H1 (cell line): ENCODE data around the gene DUOXA2. TPM values are rescaled to one million over a fixed set of nuclear protein-coding genes. Genes with fewer than 3 reads are reported as not detected.

Experiments used
- CTCF ChIA-PET: fragments of 300-600 bp; sonication (Branson Sonifier 250); formaldehyde crosslinking; loops from one replicate; lab custom pipeline; 2021; ENCODE audit not compliant: partially characterized antibody; lab: Charles Lee
- POLR2A ChIA-PET: fragments of 300-600 bp; sonication (Branson Sonifier 250); formaldehyde crosslinking; loops from one replicate; lab custom pipeline; 2021; ENCODE audit warnings: inconsistent platforms; ENCODE audit not compliant: partially characterized antibody; lab: Charles Lee
- DNase-seq, 2 experiments: peaks; one replicate each; pipeline versions ENCODE4 v3.0.0 to v3.0.0-alpha.2; 2010 to 2022; ENCODE audit warnings: low spot score in 2 of 2, low read depth in 1 of 2, mixed read lengths in 1 of 2
- FAIRE-seq: peaks from 2 replicates; lab custom pipeline; 2011; peaks lifted over from hg19 to GRCh38; lab: Jason Lieb, UNC
- H2AFZ ChIP-seq: 2 replicates; pipeline ENCODE4 v1.8.1; 2012; ENCODE audit warnings: low read length, inconsistent platforms
- H2AK5ac ChIP-seq: 2 replicates; pipeline ENCODE4 v1.6.1; 2013; ENCODE audit warnings: low read depth, low read length
- H2BK120ac ChIP-seq: replicated peaks from 2 replicates; pipeline ENCODE3; 2013; ENCODE audit warnings: low read depth, low read length, inconsistent platforms
- H2BK12ac ChIP-seq: 2 replicates; pipeline ENCODE4 v1.6.1; 2013; ENCODE audit warnings: low read depth, low read length
- H2BK15ac ChIP-seq: 2 replicates; pipeline ENCODE4 v1.6.1; 2013; ENCODE audit warnings: low read length
- H2BK20ac ChIP-seq: 2 replicates; pipeline ENCODE4 v1.6.1; 2013; ENCODE audit warnings: low read length
- H2BK5ac ChIP-seq: 2 replicates; pipeline ENCODE4 v1.6.1; 2013; ENCODE audit warnings: low read depth, low read length
- H3K14ac ChIP-seq: 2 replicates; pipeline ENCODE4 v1.6.1; 2013; ENCODE audit warnings: inconsistent platforms; ENCODE audit not compliant: insufficient read length
- H3K18ac ChIP-seq: 2 replicates; pipeline ENCODE4 v1.6.1; 2013; ENCODE audit warnings: low read length; ENCODE audit errors: extremely low read depth
- H3K23ac ChIP-seq: 2 replicates; pipeline ENCODE4 v1.6.1; 2013; ENCODE audit warnings: inconsistent platforms; ENCODE audit not compliant: insufficient read length
- H3K23me2 ChIP-seq: 2 replicates; pipeline ENCODE4 v1.6.1; 2013; ENCODE audit warnings: low read depth, low read length
- H3K27ac ChIP-seq: 2 replicates; pipeline ENCODE4 v1.6.1; 2011; ENCODE audit warnings: low read depth, low read length, inconsistent platforms
- H3K27me3 ChIP-seq, 4 experiments: replicated peaks in 1 of 4; 1 replicate in 1 of 4; 2 replicates in 3 of 4; pipeline versions ENCODE4 v1.6.1 to v1.8.1; 2011 to 2013; ENCODE audit warnings: low read length in 3 of 4, mild to moderate bottlenecking in 3 of 4, inconsistent platforms in 2 of 4, mixed read lengths in 2 of 4, moderate library complexity in 1 of 4; ENCODE audit not compliant: control insufficient read depth in 3 of 4, insufficient read depth in 3 of 4; ENCODE audit errors: extremely low read depth in 1 of 4
- H3K36me3 ChIP-seq, 4 experiments: 2 replicates each; pipeline versions ENCODE4 v1.6.1 to v1.8.1; 2011 to 2013; ENCODE audit warnings: mild to moderate bottlenecking in 4 of 4, low read length in 3 of 4, moderate library complexity in 2 of 4, control low read depth in 1 of 4, inconsistent platforms in 1 of 4; ENCODE audit not compliant: insufficient read depth in 4 of 4, control insufficient read depth in 2 of 4
- H3K4ac ChIP-seq: replicated peaks from 2 replicates; pipeline ENCODE3; 2013; ENCODE audit warnings: low read length, low read depth, mixed read lengths, inconsistent platforms; ENCODE audit not compliant: insufficient read length
- H3K4me1 ChIP-seq, 4 experiments: replicated peaks in 1 of 4; 1 replicate in 1 of 4; 2 replicates in 3 of 4; pipeline versions ENCODE4 v1.6.1 to v1.8.1; 2011 to 2013; ENCODE audit warnings: low read length in 3 of 4, inconsistent platforms in 2 of 4, mixed read lengths in 1 of 4; ENCODE audit not compliant: insufficient read depth in 4 of 4, control insufficient read depth in 3 of 4
- H3K4me2 ChIP-seq, 2 experiments: 2 replicates each; pipeline versions ENCODE4 v1.6.1 to v1.8.1; 2011 to 2013; ENCODE audit warnings: low read depth in 2 of 2, low read length in 2 of 2, control low read depth in 1 of 2, inconsistent platforms in 1 of 2, mild to moderate bottlenecking in 1 of 2; ENCODE audit not compliant: insufficient read depth in 1 of 2
- H3K4me3 ChIP-seq, 4 experiments: fragments of 200-600, 300-600 bp in 1 of 4; sonication (generic), shearing (Covaris generic), sonication (Bioruptor Twin) in 1 of 4; 2 replicates each; pipeline versions ENCODE4 v1.5.1 to v1.8.1; 2011 to 2016; ENCODE audit warnings: low read length in 4 of 4, low read depth in 3 of 4, control low read depth in 2 of 4, inconsistent platforms in 2 of 4, mild to moderate bottlenecking in 2 of 4, mixed read lengths in 1 of 4, moderate library complexity in 1 of 4; ENCODE audit not compliant: insufficient read depth in 2 of 4; ENCODE audit errors: extremely low read depth in 1 of 4
- H3K56ac ChIP-seq: replicated peaks from 2 replicates; pipeline ENCODE3; 2013; ENCODE audit warnings: low read depth, mild to moderate bottlenecking, mixed read lengths, low read length, inconsistent platforms; ENCODE audit not compliant: insufficient read length
- H3K79me1 ChIP-seq: 2 replicates; pipeline ENCODE4 v1.6.1; 2013; ENCODE audit warnings: low read depth, low read length, control low read depth
- H3K79me2 ChIP-seq, 2 experiments: 2 replicates each; pipeline versions ENCODE4 v1.6.1 to v1.8.1; 2012 to 2013; ENCODE audit warnings: low read length in 2 of 2, mild to moderate bottlenecking in 2 of 2, inconsistent platforms in 1 of 2; ENCODE audit not compliant: insufficient read depth in 2 of 2, control insufficient read depth in 1 of 2
- H3K9ac ChIP-seq, 4 experiments: replicated peaks in 1 of 4; 1 replicate in 1 of 4; 2 replicates in 3 of 4; pipeline versions ENCODE4 v1.6.1 to v1.8.1; 2011 to 2013; ENCODE audit warnings: low read depth in 3 of 4, low read length in 3 of 4, control low read depth in 2 of 4, mild to moderate bottlenecking in 2 of 4, moderate library complexity in 2 of 4, inconsistent platforms in 1 of 4; ENCODE audit errors: extremely low read depth in 1 of 4
- H3K9me3 ChIP-seq, 2 experiments: 2 replicates each; pipeline versions ENCODE4 v1.6.1 to v1.8.1; 2012 to 2013; ENCODE audit warnings: mild to moderate bottlenecking in 2 of 2, moderate library complexity in 2 of 2, control low read depth in 1 of 2, inconsistent platforms in 1 of 2, low read depth in 1 of 2, low read length in 1 of 2, mixed read lengths in 1 of 2; ENCODE audit not compliant: insufficient read depth in 2 of 2
- H4K20me1 ChIP-seq, 2 experiments: replicated peaks in 1 of 2; 2 replicates each; pipeline versions ENCODE3 to v1.8.1; 2011 to 2013; ENCODE audit warnings: inconsistent platforms in 2 of 2, low read length in 2 of 2, mild to moderate bottlenecking in 1 of 2; ENCODE audit not compliant: insufficient read depth in 2 of 2, control insufficient read depth in 1 of 2
- H4K5ac ChIP-seq: 2 replicates; pipeline ENCODE4 v1.6.1; 2013; ENCODE audit warnings: low read length, low read depth, mixed read lengths, inconsistent platforms; ENCODE audit not compliant: insufficient read length
- H4K8ac ChIP-seq: 2 replicates; pipeline ENCODE4 v1.8.0; 2013; ENCODE audit warnings: mild to moderate bottlenecking, moderate library complexity, low read length, inconsistent platforms; ENCODE audit not compliant: insufficient read depth; ENCODE audit errors: extremely low read depth
- H4K91ac ChIP-seq: replicated peaks from 2 replicates; pipeline ENCODE3; 2013; ENCODE audit warnings: low read length, mixed read lengths, inconsistent platforms; ENCODE audit not compliant: insufficient read length
- ASH2L ChIP-seq: fragments of 200-600, 300-600 bp; sonication (generic); IDR thresholded peaks from one replicate; pipeline ENCODE4 v1.7.1; 2017; ENCODE audit warnings: low read length
- FOSL1 ChIP-seq: IDR thresholded peaks from 2 replicates; pipeline ENCODE4 v1.6.1; 2011; ENCODE audit warnings: mild to moderate bottlenecking, low read depth, low read length, moderate library complexity; ENCODE audit not compliant: insufficient read depth
- HDAC2 ChIP-seq, 2 experiments: fragments of 300-600 bp in 1 of 2; sonication (generic) in 1 of 2; IDR thresholded peaks; 2 replicates each; pipeline ENCODE4 v1.6.1; 2011 to 2012; ENCODE audit warnings: low read depth in 2 of 2, low read length in 2 of 2, mild to moderate bottlenecking in 2 of 2, moderate library complexity in 2 of 2, borderline replicate concordance in 1 of 2, inconsistent platforms in 1 of 2
- HDAC6 ChIP-seq: IDR thresholded peaks from one replicate; pipeline ENCODE4 v1.7.1; 2012; ENCODE audit warnings: low read depth, mild to moderate bottlenecking, inconsistent platforms, low read length, moderate library complexity
- JUND ChIP-seq: IDR thresholded peaks from 2 replicates; pipeline ENCODE4 v1.6.1; 2011; ENCODE audit warnings: mild to moderate bottlenecking, improper control_type of control experiment, low read length
- KDM1A ChIP-seq: fragments of 200-600, 300-600 bp; sonication (generic); IDR thresholded peaks from 2 replicates; pipeline ENCODE4 v1.7.1; 2016; ENCODE audit warnings: mild to moderate bottlenecking, low read length, borderline replicate concordance
- MAFK ChIP-seq: IDR thresholded peaks from 2 replicates; pipeline ENCODE4 v1.6.1; 2012; ENCODE audit warnings: low read depth, mild to moderate bottlenecking, improper control_type of control experiment, low read length
- SAP30 ChIP-seq: fragments of 300-600 bp; sonication (generic); IDR thresholded peaks from 2 replicates; pipeline ENCODE4 v1.7.1; 2012; ENCODE audit warnings: low read length, moderate library complexity, mild to moderate bottlenecking, inconsistent platforms; ENCODE audit not compliant: insufficient read depth, insufficient replicate concordance
- SIX5 ChIP-seq: IDR thresholded peaks from 2 replicates; pipeline ENCODE4 v1.6.1; 2011; ENCODE audit warnings: mild to moderate bottlenecking, low read depth, low read length
- SP1 ChIP-seq: IDR thresholded peaks from 2 replicates; pipeline ENCODE4 v1.6.1; 2011; ENCODE audit warnings: low read depth, low read length
- SRF ChIP-seq: IDR thresholded peaks from 2 replicates; pipeline ENCODE4 v1.6.1; 2011; ENCODE audit warnings: mild to moderate bottlenecking, low read depth, low read length, moderate library complexity
- TAF1 ChIP-seq: IDR thresholded peaks from 2 replicates; pipeline ENCODE4 v1.6.1; 2011; ENCODE audit warnings: mild to moderate bottlenecking, low read depth, low read length
- TEAD4 ChIP-seq: IDR thresholded peaks from 2 replicates; pipeline ENCODE4 v1.6.1; 2012; ENCODE audit warnings: low read depth, low read length, inconsistent platforms, mixed read lengths
- ZNF274 ChIP-seq: IDR thresholded peaks from 2 replicates; pipeline ENCODE4 v1.7.0; 2012; ENCODE audit warnings: low read length, borderline replicate concordance; ENCODE audit errors: extremely low read depth
- WGBS, 2 experiments: shearing (Covaris generic) in 1 of 2; methylation state at CpG; one replicate each; pipeline versions ENCODE4 v1.1.6 to v1.1.7; 2013 to 2015; ENCODE audit warnings: low lambda C conversion rate in 2 of 2, mixed read lengths in 2 of 2, inconsistent platforms in 1 of 2, low coverage in 1 of 2, missing lambda C conversion rate in 1 of 2; ENCODE audit not compliant: insufficient replicate concordance in 2 of 2, insufficient coverage in 1 of 2, insufficient read length in 1 of 2; ENCODE audit errors: extremely low coverage in 1 of 2, missing lambda C conversion rate in 1 of 2; 5-methylcytosine and 5-hydroxymethylcytosine counted together
- polyA plus RNA-seq, 7 experiments: library from polyadenylated mRNA; depleted of rRNA in 3 of 7; stranded (reverse) in 5 of 7; unstranded in 2 of 7; fragments of >200 nt in 5 of 7; fragments of 200-250 nt in 2 of 7; gene quantifications; 1 replicate in 5 of 7; 2 replicates in 1 of 7; 4 replicates in 1 of 7; pipeline versions ENCODE4 v1.2.1 to v1.2.3, GENCODE V29; 2011 to 2013; ENCODE audit warnings: missing spikeins in 2 of 7, mixed read lengths in 2 of 7
- total RNA-seq: library from RNA; stranded (reverse); fragmentation: NEBNext Ultra II Directional; extraction: Animal tissue kit (Norgen Biotek cat#: 25700); gene quantifications from 2 replicates; pipeline ENCODE4 v1.2.1, GENCODE V29; 2021

DUOXA2 gene
- total and polyA plus RNA-seq, 2 of the 8 experiments (the other 6 are each of a cell fraction or from before 2014, with no cell fraction given) = 0.05 TPM; not detected in 1

GRCh38 chr15:45089712-45090373 lies 24.3 kb upstream of the DUOXA2 start:
- H3K23me2 ChIP-seq = no peaks in the 10 kb centered on the region
- H3K4ac ChIP-seq = no peak overlapping the region
- H2BK20ac ChIP-seq = no peak overlapping the region
- H4K20me1 ChIP-seq = no peaks in the 10 kb centered on the region
- no peak overlapping the region for H2AFZ ChIP-seq
- no peak overlapping the region for H4K5ac ChIP-seq
- no peaks in the 10 kb centered on the region for H3K36me3 ChIP-seq
- H3K9ac ChIP-seq = no peak overlapping the region
- H2BK15ac ChIP-seq = no peak overlapping the region
- WGBS, 2 experiments = 83% methylated on average over 3 of the region's 3 CpGs; no CpG with 5 or more reads in 1 of the 2 experiments
- H3K27ac ChIP-seq = no peak overlapping the region
- DNase-seq (no peak), FAIRE-seq (no peak)
- H3K9me3 ChIP-seq = no peaks in the 10 kb centered on the region
- no peak overlapping the region for H2BK120ac ChIP-seq
- H3K23ac ChIP-seq = no peak overlapping the region
- no peak overlapping the region for H2BK12ac ChIP-seq
- no peak overlapping the region for H3K18ac ChIP-seq
- H3K4me3 ChIP-seq = no peak overlapping the region
- no peaks in the 10 kb centered on the region for H3K79me1 ChIP-seq
- no peaks in the 10 kb centered on the region for H3K79me2 ChIP-seq
- H4K8ac ChIP-seq = no peak overlapping the region
- no peak overlapping the region for H2AK5ac ChIP-seq
- no peaks in the 10 kb centered on the region; a peak in 1 of 7 replicates for H3K4me1 ChIP-seq
- POLR2A ChIA-PET = no interaction called here
- H3K4me2 ChIP-seq = no peak overlapping the region
- no peaks in the 10 kb centered on the region for H3K27me3 ChIP-seq
- H2BK5ac ChIP-seq = no peak overlapping the region
- no peak overlapping the region for H3K14ac ChIP-seq
- H3K56ac ChIP-seq = no peak overlapping the region
- CTCF ChIA-PET = interaction anchor here (1.9 to 2.3 kb wide), 2 partner anchors 10 to 28 kb away, joined by 7 to 11 read pairs; no protein-coding TSS in a partner anchor
- H4K91ac ChIP-seq = no peak overlapping the region
- TF ChIP-seq HDAC2 (IDR thresholded peaks at IDR 0.05; ENCODE audit: borderline replicate concordance in 1 of 2, low read depth in 2 of 2, low read length in 2 of 2) (no peak), SP1 (no peak), TEAD4 (no peak), SRF (no peak), TAF1 (no peak), JUND (no peak), FOSL1 (no peak), ASH2L (no peak), KDM1A (no peak), ZNF274 (no peak), MAFK (no peak), SAP30 (no peak), SIX5 (no peak), HDAC6 (no peak)
